SK-N-MC (cell line): ENCODE measurements around the gene NUPR1.

Source experiments
- EZH2 ChIP-seq: fragments of 200-600 bp; sonication (generic); IDR thresholded peaks from one replicate; pipeline ENCODE4 v1.6.1; 2017; ENCODE audit warnings: antibody characterized with exemption
- POLR2AphosphoS5 ChIP-seq: IDR thresholded peaks from 2 replicates; pipeline ENCODE4 v1.6.1; 2012; ENCODE audit warnings: mild to moderate bottlenecking, low read depth, low read length, borderline replicate concordance

DNA sequence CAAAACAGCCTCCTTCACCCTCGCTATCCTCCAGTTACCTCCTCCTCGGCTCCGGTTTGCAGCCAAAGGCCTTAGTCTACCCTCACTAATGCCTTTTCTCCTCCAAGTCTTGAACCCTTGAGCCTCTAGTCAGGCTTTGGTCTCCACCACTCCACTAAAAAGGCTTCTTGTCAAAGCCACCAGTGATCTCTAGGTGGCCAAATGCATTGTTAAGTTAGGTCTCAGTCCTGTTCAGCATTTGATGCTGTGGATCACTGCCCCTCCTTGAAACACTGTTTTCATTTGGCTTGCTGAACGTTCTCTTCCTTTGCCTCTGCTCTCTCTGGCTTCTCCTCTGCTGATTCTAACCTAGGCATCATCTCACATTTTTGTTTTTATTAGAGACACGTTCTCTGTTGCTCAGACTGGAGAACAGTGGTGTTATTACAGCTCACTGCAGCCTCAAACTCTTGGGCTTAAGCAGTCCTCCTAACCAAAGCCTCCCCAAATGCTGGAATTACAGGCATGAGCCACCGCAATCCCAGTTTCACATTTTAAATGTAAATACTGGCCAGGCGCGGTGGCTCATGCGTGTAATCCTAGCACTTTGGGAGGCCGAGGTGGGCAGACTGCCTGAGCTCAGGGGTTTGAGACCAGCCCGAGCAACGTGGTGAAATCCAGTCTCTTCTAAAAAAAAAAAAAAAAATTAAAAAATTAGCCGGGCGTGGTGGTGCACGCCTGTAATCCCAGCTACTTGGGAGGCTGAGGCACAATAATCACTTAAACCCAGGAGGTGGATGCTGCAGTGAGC is 16.1 kb upstream of the NUPR1 start:
- no peak for TF ChIP-seq POLR2AphosphoS5
- TF ChIP-seq EZH2, result no peak
